Kidney tubule cell (primary cell): ENCODE data around the gene PTPRD.
A peak's percentile ranks its signal among the peaks of the same experiment; 100 is the strongest.

ENCODE experiments used
- DNase-seq: peaks from one replicate; pipeline ENCODE4 v3.0.0-alpha.2; 2018; ENCODE audit warnings: low spot score

The PTPRD gene

GRCh38 chr9:9892217-9892616 lies 720.6 kb downstream of the PTPRD start:
- DNase-seq, result no peak

DNA sequence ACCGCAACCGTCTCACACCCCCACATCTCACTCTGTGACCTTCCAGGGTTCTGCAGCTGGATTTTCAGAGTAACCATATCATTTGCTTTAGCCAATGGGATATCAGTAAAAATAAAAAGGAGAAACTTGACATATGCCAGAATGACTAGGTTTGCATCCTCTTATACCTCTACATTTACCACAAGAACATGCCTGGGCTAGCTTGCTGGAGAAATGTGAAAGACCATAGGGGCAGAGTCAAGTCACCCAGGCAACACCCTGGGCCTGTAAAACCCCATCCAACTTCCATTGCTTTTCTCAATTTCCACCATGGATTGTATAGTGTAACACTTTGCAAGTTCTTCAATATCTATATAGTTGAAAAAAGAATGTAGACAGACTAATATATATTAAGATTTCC lies 731.1 kb downstream of the PTPRD start:
- no peak for DNase-seq

GRCh38 chr9:9874270-9874669 lies 738.5 kb downstream of the PTPRD start:
- no peak for DNase-seq

- no peak for DNase-seq
Observed at GRCh38 chr9:9862235-9862810, 750.5 kb downstream of the PTPRD start.

DNA sequence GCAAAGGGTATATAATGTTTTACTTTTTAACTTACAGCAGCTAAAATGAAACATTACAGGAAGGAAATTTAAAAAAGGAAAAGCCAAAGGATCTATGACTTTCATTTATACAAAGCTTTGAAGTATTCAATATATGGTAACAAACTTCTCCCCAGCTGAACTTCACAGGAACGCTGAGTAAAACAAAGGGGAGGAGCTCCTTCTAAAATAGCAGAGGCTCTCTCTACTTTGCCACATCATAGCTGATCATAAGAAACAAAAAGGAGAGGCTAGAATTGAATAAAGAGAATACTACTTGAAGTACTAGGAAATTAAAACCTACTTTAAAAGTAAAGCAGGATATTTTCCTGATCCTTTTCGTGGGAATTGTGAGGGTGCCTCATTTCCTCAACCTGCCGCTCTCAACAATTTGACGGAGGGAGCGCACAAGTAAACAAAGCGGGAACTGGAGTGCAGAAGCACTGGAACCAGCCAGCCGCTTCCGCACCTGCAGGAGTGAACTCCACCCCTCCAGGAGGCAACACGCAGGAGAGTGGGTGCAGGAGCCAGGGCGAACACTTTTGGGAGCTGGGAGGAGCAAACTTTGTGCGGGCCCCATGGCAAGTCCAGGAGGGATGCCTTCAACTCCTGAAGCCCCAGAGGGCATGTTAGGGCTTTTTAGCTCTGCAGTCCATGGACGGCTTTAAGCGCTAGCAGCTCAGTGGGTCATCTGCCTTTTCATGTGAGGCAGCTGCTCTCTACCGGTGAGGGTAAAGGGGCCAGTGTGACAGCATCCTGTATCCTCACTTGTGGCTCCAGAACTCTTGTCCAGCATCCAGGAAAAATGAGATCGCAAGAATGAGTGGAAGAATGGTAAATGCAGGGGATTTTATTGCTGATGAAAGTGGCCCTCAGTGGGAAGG lies 757.4 kb downstream of the PTPRD start:
- no peak for DNase-seq

- no peak for DNase-seq
Observed at GRCh38 chr9:9847750-9848149, 765.1 kb downstream of the PTPRD start.

DNA sequence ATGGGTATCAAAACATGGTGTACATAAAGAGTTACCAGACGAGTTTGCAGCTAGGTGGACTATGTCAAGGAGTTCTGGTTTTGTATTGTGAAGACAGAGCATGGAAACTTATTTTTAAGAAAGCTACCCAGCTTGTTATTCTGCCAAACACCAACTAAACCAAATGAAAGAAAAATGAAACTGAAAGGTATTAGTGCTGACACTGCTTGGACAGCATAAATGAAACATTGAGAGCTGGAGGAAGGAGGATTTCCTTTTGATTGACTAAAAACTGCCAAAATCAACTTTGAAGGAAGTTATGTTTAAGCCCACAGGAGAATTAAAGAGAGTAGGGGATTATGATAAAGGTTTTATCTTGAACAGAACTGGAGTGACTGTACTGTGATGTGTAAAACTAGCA lies 766.2 kb downstream of the PTPRD start:
- DNase-seq, result no peak

DNA sequence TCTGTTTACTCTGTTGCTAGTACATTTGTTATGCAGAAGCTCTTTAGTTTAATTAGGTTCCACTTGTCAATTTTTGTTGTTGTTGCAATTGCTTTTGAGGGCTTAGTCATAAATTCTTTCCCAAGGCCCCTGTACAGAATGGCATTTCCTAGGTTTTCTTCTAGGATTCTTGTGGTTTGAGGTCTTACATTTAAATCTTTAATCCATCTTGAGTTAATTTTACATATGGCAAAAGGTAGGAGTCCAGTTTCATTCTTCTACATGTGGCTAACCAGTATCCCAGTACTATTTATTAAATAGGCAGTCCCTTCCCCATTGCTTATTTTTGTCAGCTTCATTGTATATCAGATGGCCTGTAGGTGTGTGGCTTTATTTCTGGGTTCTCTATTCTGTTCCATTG lies 792.4 kb downstream of the PTPRD start:
- no peak for DNase-seq

- no peak for DNase-seq
Observed at GRCh38 chr9:9819886-9820285, 792.9 kb downstream of the PTPRD start.

- no peak for DNase-seq
Observed at GRCh38 chr9:9817176-9817575, 795.6 kb downstream of the PTPRD start.

- no peak for DNase-seq
Observed at GRCh38 chr9:9804109-9804508, 808.7 kb downstream of the PTPRD start.

DNA sequence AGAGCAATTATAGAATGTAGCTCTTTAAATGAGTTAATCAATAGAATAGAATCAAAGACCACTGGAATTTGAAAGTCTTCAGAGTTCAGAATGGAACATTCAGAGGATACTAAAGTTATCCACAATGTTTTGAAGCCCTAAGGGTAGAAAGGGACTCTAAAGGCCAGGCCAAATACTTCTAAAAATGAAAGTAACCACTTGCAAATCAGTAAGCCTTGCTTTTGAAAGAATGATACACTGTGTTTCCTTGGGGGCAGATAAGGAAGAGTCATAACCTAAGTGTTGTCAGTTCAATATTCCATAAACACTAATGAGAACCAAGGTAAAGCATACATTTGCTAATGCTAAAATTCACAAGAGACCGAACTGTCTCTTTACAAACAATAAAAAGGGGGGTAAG lies 813.5 kb downstream of the PTPRD start:
- DNase-seq, result no peak

DNA sequence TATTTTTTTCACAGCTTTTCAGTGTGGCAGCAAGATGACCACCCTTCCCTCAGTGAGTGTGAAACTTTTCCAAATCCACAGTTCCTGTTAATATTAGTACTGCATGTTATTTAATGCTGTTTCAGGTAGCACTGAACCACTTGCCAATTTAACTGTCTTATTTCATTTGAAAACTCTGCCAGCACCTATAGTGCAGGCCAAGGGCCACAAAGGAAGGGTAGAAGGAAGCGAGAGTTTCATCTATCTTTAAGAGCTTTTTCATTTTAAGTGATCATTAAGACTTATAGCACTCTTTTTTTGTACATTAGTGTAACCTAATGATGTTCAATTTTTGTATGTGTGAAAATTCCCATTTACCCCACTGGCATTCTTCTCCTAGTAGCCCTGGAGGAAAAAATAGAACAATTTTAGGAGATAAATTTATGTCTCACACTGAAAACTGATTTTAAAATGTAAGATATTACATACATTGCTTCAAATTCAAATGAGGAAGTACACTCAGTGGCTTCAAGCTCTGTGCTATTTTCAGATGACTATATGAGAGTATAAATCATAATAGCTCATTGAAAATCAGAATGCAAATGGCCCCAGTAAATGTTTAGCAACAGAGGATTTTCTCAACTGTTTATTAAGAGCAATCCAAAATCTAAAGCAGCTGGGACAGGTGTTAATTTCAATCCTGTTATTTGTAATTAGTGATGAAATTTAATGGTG lies 820.5 kb downstream of the PTPRD start:
- no peak for DNase-seq

DNA sequence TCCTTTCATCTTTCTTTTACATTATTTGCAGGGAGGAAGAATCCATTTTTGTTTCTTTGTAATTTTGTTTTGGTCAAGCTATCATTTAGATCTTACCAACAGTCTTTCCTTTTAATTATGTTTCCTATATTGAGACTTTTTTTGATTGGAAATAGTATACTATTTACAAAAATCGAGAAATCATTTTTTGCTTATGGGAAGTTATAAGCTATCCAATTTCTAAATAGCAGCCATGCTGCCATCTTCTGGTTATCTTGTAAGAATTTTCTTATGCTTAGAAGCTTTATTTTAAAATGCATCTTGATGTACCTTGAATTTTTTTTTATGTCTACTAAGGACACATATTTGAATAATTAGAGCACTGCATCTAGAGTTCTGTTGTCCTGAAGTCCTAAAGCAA lies 821.2 kb downstream of the PTPRD start:
- peak; percentile 28 for DNase-seq

DNA sequence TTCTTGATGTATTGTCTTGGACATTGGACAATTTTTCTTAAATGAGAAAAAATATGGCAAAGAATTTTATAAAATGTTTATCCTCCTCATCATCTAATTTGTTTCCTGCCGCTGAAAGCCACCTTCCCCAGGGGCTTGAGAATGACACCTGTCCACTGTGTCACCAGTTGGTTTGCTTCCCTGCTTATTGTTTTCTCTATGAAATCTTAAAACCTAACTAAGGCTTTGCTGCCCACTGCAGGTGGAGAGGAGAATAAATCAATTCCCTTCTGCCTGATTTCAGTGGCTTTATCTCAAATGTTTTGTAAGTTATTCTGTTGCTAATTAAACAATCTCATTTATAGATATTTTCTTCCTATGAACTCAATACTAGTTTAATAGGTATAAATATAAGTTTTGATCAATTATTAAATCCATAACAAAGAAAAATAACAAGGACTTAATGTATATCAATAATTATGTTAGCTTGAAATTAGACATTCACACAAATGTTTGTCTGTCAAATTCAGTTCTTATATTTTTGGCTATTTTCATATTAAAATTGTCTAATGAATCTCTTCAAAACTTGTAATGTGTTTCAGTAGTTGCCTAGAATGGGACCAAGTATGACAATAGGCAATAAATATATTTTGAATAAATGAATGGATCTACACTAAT lies 822.5 kb downstream of the PTPRD start:
- DNase-seq, result peak; percentile 66

DNA sequence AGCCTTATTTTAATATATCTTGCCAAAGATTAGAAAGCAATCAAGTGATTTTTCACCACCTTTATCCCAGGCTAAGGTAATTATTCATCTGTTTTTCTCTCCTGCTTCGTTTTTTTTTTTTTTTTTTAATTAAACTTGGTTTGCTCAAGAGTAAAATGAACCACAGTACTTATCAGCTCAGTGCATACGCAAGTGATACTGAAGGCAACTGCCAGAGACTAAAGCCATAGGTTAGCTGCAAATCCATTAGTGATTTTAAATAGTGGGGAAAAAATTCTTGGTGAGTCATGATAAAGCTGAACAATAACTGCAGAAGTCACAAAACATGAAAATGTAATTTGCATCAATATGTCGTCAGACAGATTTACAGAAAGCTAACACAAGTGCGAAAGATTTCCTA lies 829.1 kb downstream of the PTPRD start:
- DNase-seq, result no peak

- no peak for DNase-seq
Observed at GRCh38 chr9:9783211-9783610, 829.6 kb downstream of the PTPRD start.

GRCh38 chr9:9778293-9778692 lies 834.5 kb downstream of the PTPRD start:
- DNase-seq, result no peak

GRCh38 chr9:9774471-9774870 lies 838.3 kb downstream of the PTPRD start:
- DNase-seq, result no peak

- DNase-seq, result no peak
Observed at GRCh38 chr9:9771314-9771713, 841.5 kb downstream of the PTPRD start.

DNA sequence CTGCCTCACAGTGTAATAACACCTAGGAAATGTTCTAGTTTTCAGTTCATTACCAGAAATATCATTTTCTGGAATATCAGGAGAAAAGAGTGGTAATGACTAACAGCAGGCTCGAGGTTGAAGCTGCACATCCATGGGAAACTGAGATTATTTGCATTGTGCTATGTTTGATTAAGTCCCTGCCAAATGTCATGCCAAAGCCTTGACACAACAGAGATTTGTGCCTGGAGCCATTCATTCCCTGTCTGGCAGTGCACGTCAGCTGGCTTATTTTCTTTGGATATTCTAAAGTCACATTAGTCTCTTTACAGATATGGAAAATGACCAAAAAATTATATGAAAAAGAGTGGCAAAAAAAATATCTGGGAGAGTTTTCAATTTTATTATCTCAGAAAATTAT lies 848.0 kb downstream of the PTPRD start:
- DNase-seq, result no peak

DNA sequence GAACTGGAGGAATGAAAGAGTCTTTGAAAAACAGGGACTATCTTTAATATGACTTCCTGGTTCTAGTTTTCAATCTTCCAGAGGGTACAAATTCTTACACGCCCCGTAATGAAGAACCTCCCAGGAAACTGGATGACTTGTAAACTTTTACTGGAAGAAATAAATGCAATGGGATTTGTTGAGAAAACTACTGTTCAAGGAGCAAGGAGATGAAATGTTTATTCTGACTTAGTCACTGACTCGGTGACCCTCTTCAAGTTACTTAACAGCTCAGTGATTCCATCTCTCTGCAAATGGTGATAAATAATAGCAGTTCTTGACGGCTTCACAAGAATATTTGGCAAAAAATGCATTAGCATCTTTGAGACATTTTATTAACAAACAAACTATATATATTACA lies 858.6 kb downstream of the PTPRD start:
- DNase-seq, result peak; percentile 80

DNA sequence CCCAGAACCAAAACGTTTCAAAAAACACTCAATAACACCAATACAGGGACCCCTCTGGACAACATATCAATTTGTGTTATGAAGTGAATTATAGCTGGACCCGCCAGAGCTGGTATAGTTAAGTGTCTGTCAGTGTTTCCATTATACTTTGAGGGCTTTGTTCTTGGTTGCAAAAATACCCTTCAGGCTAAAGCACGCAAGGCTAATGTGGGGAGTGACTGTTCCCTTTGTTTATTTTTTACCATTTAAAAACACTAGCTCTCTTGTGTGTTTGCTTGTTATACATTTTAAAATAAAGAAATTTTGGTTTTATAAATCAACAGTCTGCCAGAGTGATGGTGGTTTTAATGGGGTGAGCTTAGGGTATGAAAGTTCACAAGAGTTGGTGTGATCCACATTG lies 859.5 kb downstream of the PTPRD start:
- no peak for DNase-seq
